Stomach (tissue), 9 donors: ENCODE results near the gene PIWIL1. TPM values are rescaled to one million over a fixed set of nuclear protein-coding genes. Genes with fewer than 3 reads are reported as not detected.

Source experiments
- DNase-seq, 2 donors: peaks; one replicate each; pipeline versions ENCODE4 v3.0.0 to v3.0.0-alpha.2; 2013 to 2019
- H3K27ac ChIP-seq, 5 donors: fragments of 200-600 bp in 4 of 5; sonication (generic) in 4 of 5; one replicate each; pipeline ENCODE4 v1.5.1; 2013 to 2019; ENCODE audit warnings: mild to moderate bottlenecking in 1 of 5, moderate library complexity in 1 of 5
- H3K27me3 ChIP-seq, 3 donors: fragments of 200-600 bp; sonication (generic); one replicate each; pipeline ENCODE4 v1.5.1; 2017 to 2019; ENCODE audit warnings: mixed run types in 1 of 3
- H3K36me3 ChIP-seq, 4 donors: fragments of 200-600 bp; sonication (generic); 1 replicate in 3 of 4; 2 replicates in 1 of 4; pipeline ENCODE4 v1.5.1; 2016 to 2019
- H3K4me1 ChIP-seq, 4 donors: fragments of 200-600 bp; sonication (generic); one replicate each; pipeline ENCODE4 v1.5.1; 2016 to 2019
- H3K4me3 ChIP-seq, 4 donors: fragments of 200-600 bp; sonication (generic) in 3 of 4; one replicate each; pipeline ENCODE4 v1.5.1; 2016 to 2019; ENCODE audit warnings: mild to moderate bottlenecking in 1 of 4
- H3K9me3 ChIP-seq, 4 donors: fragments of 200-600 bp; sonication (generic); one replicate each; pipeline ENCODE4 v1.5.1; 2016 to 2019
- CTCF ChIP-seq, 7 experiments: fragments of 450-650 bp in 4 of 7; fragments of 200-600 bp in 3 of 7; sonication (generic) in 3 of 7; IDR thresholded peaks; one replicate each; pipeline ENCODE4 v1.5.1; 2016 to 2019; ENCODE audit warnings: antibody characterized with exemption in 7 of 7, control low read depth in 2 of 7, mild to moderate bottlenecking in 1 of 7
- EP300 ChIP-seq: sonication (generic); formaldehyde crosslinking; IDR thresholded peaks from one replicate; pipeline ENCODE4 v1.6.1; 2017; ENCODE audit warnings: antibody characterized with exemption
- POLR2A ChIP-seq, 4 donors: fragments of 450-650 bp; IDR thresholded peaks; one replicate each; pipeline ENCODE4 v1.6.1; 2016; ENCODE audit warnings: antibody characterized with exemption in 4 of 4, control low read depth in 2 of 4, mild to moderate bottlenecking in 1 of 4, moderate library complexity in 1 of 4
- POLR2AphosphoS5 ChIP-seq, 3 donors: sonication (generic); formaldehyde crosslinking; IDR thresholded peaks; one replicate each; pipeline ENCODE4 v1.6.1; 2016; ENCODE audit warnings: antibody characterized with exemption in 3 of 3
- WGBS, 5 donors: extraction: QIAGEN DNeasy Blood & Tissue Kit in 3 of 5; methylation state at CpG; one replicate each; pipeline versions ENCODE4 v1.1.5 to v1.1.7; 2013 to 2018; 5-methylcytosine and 5-hydroxymethylcytosine counted together
- intact Hi-C: fragments of 100-400 bp; cut with DNase I; formaldehyde crosslinking; loops from one replicate; pipeline ENCODE4 v1.15.1; 2023; ENCODE audit warnings: low total_unique reads
- polyA plus RNA-seq, 3 donors: library from polyadenylated mRNA; stranded (reverse); fragments of 200-250 nt; gene quantifications; one replicate each; pipeline ENCODE4 v1.2.3, GENCODE V29; 2013
- total RNA-seq, 5 donors: library from RNA; depleted of rRNA; stranded (reverse); fragments of >200 nt; gene quantifications; one replicate each; pipeline versions ENCODE4 v1.1.0 to v1.2.3, GENCODE V29; 2014 to 2016
- donor health status: healthy with polysubstance abuse.
- donor health status: Bipolar disorder and iron deficiency.
- donor health status: healthy.

PIWIL1 gene
- total and polyA plus RNA-seq, 8 donors: not detected

- DNase-seq: no peak
- intact Hi-C loops: no loop called here
- TF ChIP-seq CTCF (IDR thresholded peaks at IDR 0.05) (no peak), POLR2AphosphoS5 (IDR thresholded peaks at IDR 0.05) (no peak), EP300 (no peak), POLR2A (IDR thresholded peaks at IDR 0.05) (no peak)
- WGBS, 5 donors: 78 to 87% (median 81%) methylated on average over 13 of the region's 13 CpGs
- peaks cover 0 to 49% (median 0%) of the 10 kb centered on the region in 3 donors for H3K27me3 ChIP-seq
- no peaks in the 10 kb centered on the region for H3K9me3 ChIP-seq
- no peaks in the 10 kb centered on the region for H3K36me3 ChIP-seq
- no peak overlapping the region for H3K27ac ChIP-seq
- no peaks in the 10 kb centered on the region for H3K4me1 ChIP-seq
- H3K4me3 ChIP-seq: no peak overlapping the region
Observed at GRCh38 chr12:130375296-130376287, 37.9 kb downstream of the PIWIL1 start.

- no peak for DNase-seq
- intact Hi-C loops: no loop called here
- TF ChIP-seq EP300 (no peak), CTCF (IDR thresholded peaks at IDR 0.05) (no peak)
- H3K27me3 ChIP-seq: peaks cover 0 to 5% (median 0%) of the 10 kb centered on the region in 3 donors
- H3K27ac ChIP-seq: no peak overlapping the region
- H3K4me3 ChIP-seq: no peak overlapping the region
- no peaks in the 10 kb centered on the region for H3K36me3 ChIP-seq
- WGBS, 5 donors: 39 to 61% (median 46%) methylated on average over 2 of the region's 2 CpGs
- no peaks in the 10 kb centered on the region for H3K9me3 ChIP-seq
- no peaks in the 10 kb centered on the region for H3K4me1 ChIP-seq
Observed at GRCh38 chr12:130382818-130383217, 45.1 kb downstream of the PIWIL1 start.

GRCh38 chr12:130384234-130384633, 46.5 kb downstream of the PIWIL1 start:
- 52 to 62% (median 61%) methylated on average over 3 of the region's 3 CpGs for WGBS, 5 donors
- Histone ChIP-seq H3K36me3 (no peaks in the 10 kb centered on the region), H3K27me3 (peaks cover 0 to 4% (median 0%) of the 10 kb centered on the region in 3 donors), H3K4me1 (no peaks in the 10 kb centered on the region), H3K27ac (no peak overlapping the region), H3K4me3 (no peak overlapping the region), H3K9me3 (no peaks in the 10 kb centered on the region)
- no peak for DNase-seq
- TF ChIP-seq EP300 (no peak), CTCF (IDR thresholded peaks at IDR 0.05) (no peak), POLR2AphosphoS5 (IDR thresholded peaks at IDR 0.05) (no peak), POLR2A (IDR thresholded peaks at IDR 0.05) (no peak)
- intact Hi-C loops: no loop called here

GRCh38 chr12:130385193-130385592, 47.5 kb downstream of the PIWIL1 start:
- no peaks in the 10 kb centered on the region for H3K36me3 ChIP-seq
- H3K27ac ChIP-seq: no peak overlapping the region
- TF ChIP-seq POLR2A (IDR thresholded peaks at IDR 0.05) (no peak), EP300 (no peak), POLR2AphosphoS5 (IDR thresholded peaks at IDR 0.05) (no peak), CTCF (IDR thresholded peaks at IDR 0.05) (no peak)
- H3K4me3 ChIP-seq: no peak overlapping the region
- WGBS, 5 donors: 81 to 89% (median 88%) methylated on average over 4 of the region's 4 CpGs
- H3K27me3 ChIP-seq: peaks cover 0 to 4% (median 0%) of the 10 kb centered on the region in 3 donors
- no peaks in the 10 kb centered on the region for H3K9me3 ChIP-seq
- intact Hi-C loops: no loop called here
- H3K4me1 ChIP-seq: no peaks in the 10 kb centered on the region
- no peak for DNase-seq
